NT2/D1 (cell line): Measurements from ENCODE around the gene SHROOM2.

Experiments used
- DNase-seq: peaks from one replicate; pipeline ENCODE4 v3.0.0-alpha.2; 2011; ENCODE audit warnings: low read depth, low spot score
- H3K27me3 ChIP-seq: 2 replicates; pipeline ENCODE4 v1.6.0; 2011; ENCODE audit warnings: mild to moderate bottlenecking; ENCODE audit not compliant: insufficient read length, insufficient read depth
- H3K36me3 ChIP-seq: 2 replicates; pipeline ENCODE4 v1.6.1; 2011; ENCODE audit warnings: mild to moderate bottlenecking, low read length, mixed read lengths; ENCODE audit not compliant: insufficient read depth, insufficient read length
- H3K4me1 ChIP-seq: 2 replicates; pipeline ENCODE4 v1.5.1; 2011; ENCODE audit not compliant: insufficient read depth, insufficient read length
- H3K4me3 ChIP-seq: 2 replicates; pipeline ENCODE4 v1.5.1; 2011; ENCODE audit warnings: low read depth; ENCODE audit not compliant: insufficient read length
- H3K9ac ChIP-seq: 2 replicates; pipeline ENCODE4 v1.6.0; 2011; ENCODE audit warnings: low read depth; ENCODE audit not compliant: insufficient read length
- H3K9me3 ChIP-seq: 2 replicates; pipeline ENCODE4 v1.5.1; 2011; ENCODE audit warnings: mild to moderate bottlenecking, low read length; ENCODE audit not compliant: insufficient read depth
- SUZ12 ChIP-seq: IDR thresholded peaks from 2 replicates; pipeline ENCODE4 v1.6.1; 2011; ENCODE audit not compliant: insufficient read length, insufficient read depth; ENCODE audit errors: extremely low read depth
- YY1 ChIP-seq: IDR thresholded peaks from 2 replicates; pipeline ENCODE4 v1.6.1; 2011; ENCODE audit not compliant: insufficient read length, insufficient read depth
- ZNF274 ChIP-seq: IDR thresholded peaks from 2 replicates; pipeline ENCODE4 v1.6.1; 2011; ENCODE audit warnings: mild to moderate bottlenecking, low read depth, low read length

Gene SHROOM2

GRCh38 chrX:9966775-9967408 lies 180.7 kb downstream of the SHROOM2 start, which contains the start of gene CLDN34:
TSS of gene CLDN34 (plus strand) at chrX:9967358. CDS start at chrX:9967358, 0 bp downstream.
- no peaks in the 10 kb centered on the region for H3K9me3 ChIP-seq
- TF ChIP-seq YY1: no peak
- no peak for TF ChIP-seq ZNF274
- no peak for TF ChIP-seq SUZ12
- no peak within 1 kb of the TSS for H3K9ac ChIP-seq
- no peaks in the 10 kb centered on the region for H3K36me3 ChIP-seq
- no peaks in the 10 kb centered on the region for H3K4me1 ChIP-seq
- no peaks in the 10 kb centered on the region for H3K27me3 ChIP-seq
- no peak for DNase-seq
- no peak within 1 kb of the TSS for H3K4me3 ChIP-seq

- H3K4me1 ChIP-seq: no peaks in the 10 kb centered on the region
- no peaks in the 10 kb centered on the region for H3K36me3 ChIP-seq
- TF ChIP-seq YY1: no peak
- no peak for TF ChIP-seq ZNF274
- no peak for TF ChIP-seq SUZ12
- no peak for DNase-seq
- no peak overlapping the region for H3K4me3 ChIP-seq
- no peaks in the 10 kb centered on the region for H3K27me3 ChIP-seq
- H3K9ac ChIP-seq: no peak overlapping the region
- H3K9me3 ChIP-seq: peaks cover 19% of the 10 kb centered on the region; the same call in 1 of the 2 replicates
Measured at GRCh38 chrX:9977635-9978034, 191.4 kb downstream of the SHROOM2 start.

GRCh38 chrX:9980401-9980800 lies 194.2 kb downstream of the SHROOM2 start:
- Histone ChIP-seq H3K4me1 (no peaks in the 10 kb centered on the region), H3K9me3 (peaks cover 6% of the 10 kb centered on the region; the same call in 1 of the 2 replicates), H3K27me3 (no peaks in the 10 kb centered on the region), H3K36me3 (no peaks in the 10 kb centered on the region), H3K9ac (no peak overlapping the region), H3K4me3 (no peak overlapping the region)
- no peak for DNase-seq
- TF ChIP-seq ZNF274 (no peak), SUZ12 (no peak), YY1 (no peak)

DNA sequence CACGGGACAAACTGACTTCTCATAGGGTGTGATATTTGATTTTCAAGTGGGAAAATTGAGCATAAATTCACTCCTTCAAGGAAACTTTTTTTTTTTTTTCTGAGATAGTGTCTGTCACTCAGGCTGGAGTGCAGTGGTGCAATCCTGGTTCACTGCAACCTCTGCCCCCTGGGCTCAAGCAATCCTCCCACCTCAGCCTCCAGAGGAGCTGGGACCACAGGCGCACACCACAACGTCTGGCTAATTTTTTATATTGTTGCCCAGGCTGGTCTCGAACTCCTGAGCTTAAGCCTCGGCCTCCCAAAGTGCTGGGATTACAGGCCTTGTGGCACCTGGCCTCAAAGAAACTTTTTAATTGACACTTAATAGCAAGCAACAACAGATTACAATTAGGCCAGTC lies 194.7 kb downstream of the SHROOM2 start:
- Histone ChIP-seq H3K36me3 (no peaks in the 10 kb centered on the region), H3K27me3 (no peaks in the 10 kb centered on the region), H3K9me3 (0 out of 2 replicates have a peak, but pooled peaks cover under 1% of the 10 kb centered on the region)

GRCh38 chrX:9983441-9983840 lies 197.2 kb downstream of the SHROOM2 start:
- Histone ChIP-seq H3K9ac (no peak overlapping the region), H3K4me1 (no peaks in the 10 kb centered on the region), H3K4me3 (no peak overlapping the region), H3K9me3 (no peaks in the 10 kb centered on the region), H3K27me3 (no peaks in the 10 kb centered on the region), H3K36me3 (no peaks in the 10 kb centered on the region)
- TF ChIP-seq ZNF274 (no peak), YY1 (no peak), SUZ12 (no peak)
- DNase-seq: no peak

More for the DNA sequence above, 194.7 kb downstream of the SHROOM2 start:
- Histone ChIP-seq H3K4me3 (no peak overlapping the region), H3K9ac (no peak overlapping the region), H3K4me1 (no peaks in the 10 kb centered on the region)
- no peak for TF ChIP-seq YY1
- no peak for TF ChIP-seq ZNF274
- TF ChIP-seq SUZ12: no peak
- no peak for DNase-seq

DNA sequence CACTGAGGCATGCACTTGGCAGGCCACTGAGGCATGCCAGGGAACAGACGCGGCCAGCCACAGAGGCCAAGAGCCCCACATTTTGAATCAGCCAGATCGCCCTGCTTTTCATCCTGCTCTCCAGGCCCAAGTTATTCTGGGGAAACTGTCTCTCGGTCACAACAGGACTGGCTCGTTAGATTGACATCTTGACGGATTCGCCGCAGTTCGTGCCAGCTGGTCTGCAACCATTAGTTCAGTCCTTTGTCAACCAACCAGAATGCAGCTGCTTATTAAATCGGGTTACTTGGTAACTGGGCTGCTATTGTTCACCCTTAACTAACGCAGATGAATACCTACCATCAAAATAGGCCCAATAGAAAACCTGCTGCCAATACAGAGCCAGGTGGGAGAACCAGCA lies 197.6 kb downstream of the SHROOM2 start:
- no peaks in the 10 kb centered on the region for H3K4me1 ChIP-seq
- H3K9me3 ChIP-seq: no peaks in the 10 kb centered on the region
- H3K4me3 ChIP-seq: no peak overlapping the region
- DNase-seq: no peak
- H3K9ac ChIP-seq: no peak overlapping the region
- no peaks in the 10 kb centered on the region for H3K36me3 ChIP-seq
- TF ChIP-seq YY1: no peak
- no peak for TF ChIP-seq ZNF274
- TF ChIP-seq SUZ12: no peak
- H3K27me3 ChIP-seq: no peaks in the 10 kb centered on the region

GRCh38 chrX:9988762-9989161 lies 202.5 kb downstream of the SHROOM2 start:
- Histone ChIP-seq H3K4me3 (no peak overlapping the region), H3K36me3 (no peaks in the 10 kb centered on the region), H3K9me3 (peaks cover 8% of the 10 kb centered on the region; the same call in 1 of the 2 replicates), H3K4me1 (no peaks in the 10 kb centered on the region), H3K27me3 (no peaks in the 10 kb centered on the region), H3K9ac (no peak overlapping the region)
- DNase-seq: no peak
- TF ChIP-seq YY1: no peak
- no peak for TF ChIP-seq ZNF274
- no peak for TF ChIP-seq SUZ12

GRCh38 chrX:9992061-9992460 lies 205.8 kb downstream of the SHROOM2 start:
- no peak overlapping the region for H3K9ac ChIP-seq
- no peak for DNase-seq
- H3K4me3 ChIP-seq: no peak overlapping the region
- H3K4me1 ChIP-seq: no peaks in the 10 kb centered on the region
- no peaks in the 10 kb centered on the region for H3K36me3 ChIP-seq
- TF ChIP-seq YY1 (no peak), SUZ12 (no peak), ZNF274 (no peak)
- peaks cover 23% of the 10 kb centered on the region; the same call in 1 of the 2 replicates for H3K9me3 ChIP-seq
- H3K27me3 ChIP-seq: no peaks in the 10 kb centered on the region
